Amniotic epithelial cell (primary cell): ENCODE data around the gene BCOR.

Experiments
- DNase-seq: peaks from one replicate; pipeline ENCODE4 v3.0.0-alpha.2; 2010; ENCODE audit warnings: low read depth

The BCOR gene

GRCh38 chrX:40112996-40113395 lies 15.2 kb upstream of the BCOR start:
- DNase-seq, result no peak

DNA sequence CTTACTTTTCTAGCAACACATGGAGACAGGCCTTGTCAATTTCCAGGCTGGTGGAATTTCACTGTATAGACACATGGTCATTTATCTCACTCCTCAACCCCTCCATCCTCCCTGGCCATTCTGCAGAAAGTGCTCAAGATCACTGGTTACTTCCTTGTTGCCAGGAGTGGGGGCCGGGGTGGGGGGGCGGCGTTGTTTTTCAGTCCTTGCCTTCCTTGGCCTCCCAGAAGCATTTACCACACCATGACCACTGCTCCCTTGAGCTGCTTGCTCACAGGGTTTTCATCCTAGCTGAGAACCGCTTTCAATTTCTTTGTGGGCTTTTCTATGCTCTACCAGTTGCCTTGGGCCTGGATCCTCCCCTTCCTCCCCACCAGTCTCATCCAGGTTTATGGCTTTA lies 14.1 kb upstream of the BCOR start:
- DNase-seq, result no peak

DNA sequence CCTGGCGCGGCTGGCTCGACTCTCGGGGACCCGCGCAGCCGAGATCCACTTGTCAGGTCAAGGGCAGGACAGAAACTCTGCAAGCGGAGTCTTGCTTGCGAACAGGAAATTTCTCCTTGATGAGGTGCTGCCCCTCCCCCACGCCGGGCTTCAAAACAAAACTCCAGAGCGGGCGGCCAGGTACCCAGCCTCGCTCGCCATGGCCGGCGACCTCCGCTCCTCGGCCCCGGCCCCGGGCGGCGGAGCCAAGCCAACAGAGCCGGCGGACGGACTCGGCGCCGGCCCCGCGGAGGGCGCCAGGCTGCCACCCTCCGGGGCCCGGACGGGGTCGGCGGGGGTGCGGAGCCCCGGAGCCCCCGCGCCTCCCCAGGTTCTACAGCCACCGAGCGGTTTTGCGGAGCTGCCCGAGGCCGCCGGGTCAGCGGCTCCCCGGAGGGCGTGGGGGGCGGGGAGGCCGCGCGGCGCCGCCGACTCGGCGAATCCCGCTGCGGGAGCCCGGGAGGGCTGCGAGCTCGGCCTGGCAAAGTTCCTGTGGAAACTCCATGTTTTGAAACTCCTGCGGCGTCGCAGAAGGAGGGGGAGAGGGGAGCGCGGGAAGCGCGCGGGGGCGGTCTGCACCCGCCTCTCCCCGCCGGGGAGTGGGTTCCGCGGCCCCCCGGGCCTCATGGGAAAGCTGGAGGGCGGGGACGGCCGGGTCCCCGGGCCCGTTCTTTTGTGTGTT lies 11.7 kb upstream of the BCOR start:
- DNase-seq, result peak; percentile 62

DNA sequence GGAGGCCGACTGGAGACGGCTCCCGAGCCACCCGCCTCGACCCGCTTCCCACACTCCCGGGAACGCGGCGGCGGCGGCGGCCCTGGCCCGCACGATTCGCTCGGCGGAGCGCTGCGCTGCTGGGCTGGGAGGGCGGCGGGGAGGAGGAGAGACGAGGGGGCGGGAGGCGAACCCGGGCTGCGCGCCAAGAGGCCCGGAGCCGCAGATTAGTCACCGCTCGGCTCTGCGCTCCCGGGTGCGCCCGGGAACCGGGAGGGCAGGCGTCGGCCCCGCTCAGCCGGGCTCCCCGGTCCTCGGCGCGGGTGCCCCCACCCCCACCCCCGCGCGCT lies 11.2 kb upstream of the BCOR start:
- DNase-seq, result peak; percentile 75

DNA sequence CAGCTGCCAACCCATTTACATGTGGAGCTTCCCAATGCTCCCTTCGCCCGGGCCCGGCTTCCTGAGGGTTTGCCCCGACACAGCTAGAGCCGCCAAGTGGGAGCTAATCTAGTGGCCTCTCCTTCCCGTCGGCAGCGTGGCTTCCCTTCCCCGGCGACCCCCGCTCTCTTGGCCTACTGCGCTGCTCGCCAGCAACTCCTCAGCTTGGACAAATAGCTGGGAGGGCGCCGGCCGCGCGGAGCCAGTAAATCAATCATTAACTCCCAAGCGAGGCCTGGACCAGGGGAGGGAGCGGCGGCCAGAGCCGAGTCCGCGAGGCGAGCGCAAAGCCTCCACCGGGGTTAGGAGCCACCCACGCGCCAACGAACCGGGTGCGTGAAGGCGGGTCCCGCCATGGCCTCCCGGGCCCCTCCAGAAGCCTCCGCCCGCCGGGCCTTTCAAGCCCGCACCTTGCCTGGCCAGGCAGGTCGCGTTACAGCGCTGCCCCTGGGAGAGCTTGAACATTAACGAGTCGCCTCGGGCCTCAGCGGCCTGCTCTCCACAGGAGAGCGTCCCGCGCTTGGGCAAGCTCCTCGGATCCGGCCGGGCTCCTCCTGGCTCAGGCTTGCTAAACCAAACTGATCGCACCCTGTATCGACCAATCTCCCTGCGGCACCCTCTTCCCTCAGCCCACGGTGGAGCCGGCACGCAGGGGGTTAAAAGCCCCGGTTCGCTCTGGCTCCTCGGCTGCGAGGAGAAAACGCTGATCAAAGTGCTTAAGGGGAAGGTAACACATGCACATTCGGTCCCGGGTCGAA lies 10.6 kb upstream of the BCOR start:
- no peak for DNase-seq

GRCh38 chrX:40107291-40108161 lies 9.8 kb upstream of the BCOR start:
- no peak for DNase-seq

- DNase-seq, result no peak
Measured at GRCh38 chrX:40106676-40107290, 9.0 kb upstream of the BCOR start.

DNA sequence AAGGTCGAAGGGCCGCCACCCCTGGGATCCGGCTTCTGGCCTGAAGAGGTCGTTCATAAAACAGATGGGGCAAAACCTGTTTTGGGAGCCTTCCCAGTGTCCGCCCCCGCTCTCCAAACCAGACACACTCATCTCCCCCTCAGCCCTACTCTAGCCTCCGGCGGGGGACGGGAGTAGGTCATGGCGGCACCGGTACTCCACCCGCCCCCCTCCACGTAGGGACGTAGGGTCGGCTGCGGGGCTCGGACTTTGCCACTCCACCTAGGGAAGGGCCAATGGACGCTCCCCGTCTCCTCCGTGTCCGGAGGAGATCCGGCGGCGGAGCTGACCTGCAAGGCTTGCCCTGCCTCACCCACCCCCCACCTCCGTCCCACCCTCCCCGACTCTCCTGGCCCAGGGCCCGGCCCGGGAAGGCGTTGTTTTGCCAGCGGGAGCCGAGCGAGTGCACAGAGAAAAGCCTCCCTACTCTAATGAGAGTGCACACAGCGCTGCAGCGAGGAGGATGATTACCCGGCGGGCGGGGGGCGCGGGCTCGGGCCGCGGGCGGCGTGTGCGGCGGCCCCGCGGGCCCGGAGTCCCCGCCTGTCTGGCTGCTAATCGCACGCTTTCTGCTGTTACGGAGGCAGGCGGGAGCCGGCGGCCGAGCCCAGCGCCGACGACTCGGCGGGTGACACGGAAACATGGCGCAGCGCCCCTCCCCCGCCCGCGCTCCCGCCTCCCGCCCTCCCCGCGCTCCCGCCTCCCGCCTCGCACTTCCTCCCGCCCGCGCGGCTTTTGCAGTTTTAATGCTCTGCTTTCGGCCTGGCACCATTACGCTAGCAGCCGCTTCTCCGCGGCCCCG lies 8.3 kb upstream of the BCOR start:
- DNase-seq, result no peak

GRCh38 chrX:40104985-40105834 lies 7.5 kb upstream of the BCOR start:
- DNase-seq, result no peak

GRCh38 chrX:40104630-40104984 lies 6.8 kb upstream of the BCOR start:
- DNase-seq, result peak; percentile 47

DNA sequence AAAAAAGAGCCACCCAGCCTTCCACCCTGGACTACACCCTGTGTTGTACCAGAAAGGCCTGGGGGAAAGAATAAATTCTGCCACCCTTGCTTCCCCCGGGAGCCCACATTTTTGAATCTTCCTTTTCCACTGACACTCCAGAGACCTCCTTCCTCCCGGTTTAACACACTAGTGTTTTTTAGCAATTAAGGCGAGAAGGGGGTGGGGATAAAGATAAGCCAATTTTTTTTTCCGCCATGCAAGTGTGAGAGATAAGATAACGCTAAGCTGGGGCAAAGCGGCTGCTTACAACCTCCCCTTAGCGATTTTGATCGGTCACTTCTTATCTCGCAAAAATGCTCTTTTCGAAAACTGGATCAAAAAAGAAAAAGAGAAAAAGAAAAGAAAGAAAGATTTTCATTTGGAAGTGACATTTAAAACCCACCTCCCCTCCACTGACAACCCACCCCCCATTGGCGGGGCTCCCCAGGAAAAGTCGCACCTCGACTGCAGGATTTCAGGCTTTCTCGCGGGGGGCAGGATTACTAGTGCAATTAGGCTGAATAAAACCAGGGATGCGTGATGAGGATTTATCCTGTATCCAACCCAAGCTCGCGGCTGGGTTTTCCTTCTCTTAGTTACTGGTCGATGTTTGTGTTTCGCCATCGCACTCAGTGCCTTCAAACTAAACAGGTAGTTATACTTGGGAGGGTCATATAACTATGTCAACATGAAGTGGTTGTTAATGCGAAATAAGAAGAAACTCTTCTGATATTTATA lies 6.0 kb upstream of the BCOR start:
- DNase-seq, result no peak

DNA sequence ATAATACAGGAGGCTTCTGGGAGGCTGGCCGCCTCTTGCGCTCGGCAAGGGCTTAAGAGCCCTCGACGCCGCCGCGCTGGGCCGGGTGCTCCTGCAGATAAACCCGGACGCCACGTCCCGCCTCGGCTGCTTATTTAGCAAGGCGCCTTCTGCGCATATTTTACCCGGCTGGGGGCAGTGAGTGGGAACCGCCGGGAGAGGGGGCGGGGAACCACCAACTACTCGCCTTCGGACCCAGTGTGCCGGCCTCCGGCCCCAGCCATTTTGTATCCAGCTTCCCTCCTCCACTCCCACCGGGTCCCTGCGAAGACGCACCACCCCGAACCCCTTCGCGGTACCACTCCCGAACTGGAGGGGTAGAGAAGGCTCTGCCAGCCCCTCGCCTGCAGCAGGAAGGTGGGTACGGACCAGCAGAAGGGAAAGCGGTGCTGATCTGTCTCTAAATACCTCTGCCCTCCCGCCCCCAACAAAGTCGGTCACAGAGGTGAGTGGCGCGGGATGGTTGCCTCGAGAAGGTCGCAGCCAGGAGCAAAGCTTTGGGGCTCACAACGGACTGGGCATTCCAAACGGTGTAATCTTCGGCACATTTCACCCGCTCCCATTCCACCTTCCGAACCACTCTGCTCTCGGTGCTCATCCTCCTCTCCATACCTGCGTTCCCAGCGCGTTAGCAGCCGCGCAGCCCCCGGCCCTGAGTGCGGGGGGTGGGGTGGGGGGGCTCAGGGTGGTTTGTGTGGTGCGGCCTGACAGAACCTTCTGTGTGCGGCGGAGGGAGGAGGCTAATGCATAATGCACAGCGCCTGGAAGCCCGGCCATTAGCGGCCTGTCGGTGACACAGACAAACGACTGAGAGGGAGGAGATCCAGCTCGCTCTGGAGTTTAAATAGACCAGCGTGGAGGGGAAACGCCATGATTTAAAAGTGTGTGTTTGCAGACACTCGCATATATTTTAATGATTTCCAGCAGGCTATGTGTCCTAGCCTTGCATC lies 4.9 kb upstream of the BCOR start:
- no peak for DNase-seq

- DNase-seq, result no peak
Measured at GRCh38 chrX:40101430-40101802, 3.7 kb upstream of the BCOR start.

DNA sequence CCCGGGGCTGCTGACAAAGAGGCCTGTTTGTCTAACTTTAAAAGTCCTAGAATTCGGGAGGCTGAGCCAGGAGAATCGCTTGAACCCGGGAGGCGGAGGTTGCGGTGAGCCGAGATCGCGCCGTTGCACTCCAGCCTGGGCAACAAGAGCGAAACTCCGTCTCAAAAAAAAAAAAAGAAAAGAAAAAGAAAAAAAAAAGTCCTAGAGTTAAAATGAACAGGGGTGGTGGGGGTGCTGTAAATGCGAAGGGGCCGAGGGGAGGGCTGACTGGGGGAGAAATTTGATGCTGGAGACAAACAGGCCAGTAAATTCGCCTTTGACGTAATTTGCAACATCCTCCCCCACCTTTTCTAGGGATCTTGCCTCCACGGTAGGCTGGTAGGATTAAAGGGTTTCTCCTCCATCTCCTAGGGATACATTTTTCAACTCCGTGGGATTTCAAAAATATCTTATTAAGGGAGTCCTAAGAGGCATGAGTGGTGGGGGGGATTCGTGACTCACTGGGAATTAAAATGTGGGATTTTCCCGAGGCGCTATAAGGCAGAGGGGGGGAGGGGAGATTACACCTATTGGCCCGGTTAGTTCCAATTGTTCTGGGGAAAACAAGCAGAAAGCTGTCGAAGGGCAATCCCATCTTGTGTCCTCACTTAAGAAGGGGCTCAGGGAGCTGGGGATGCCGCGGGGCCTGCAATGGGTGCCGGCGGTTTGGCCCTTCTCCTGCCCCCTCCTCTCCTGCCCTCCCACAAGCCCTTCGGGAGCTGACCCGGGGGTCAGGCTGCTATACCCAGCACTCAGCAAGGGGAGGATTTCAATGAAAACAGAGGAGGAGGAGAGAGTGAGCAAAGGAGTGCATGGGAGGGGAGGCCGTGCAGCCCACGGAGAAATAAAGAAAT lies 3.0 kb upstream of the BCOR start:
- DNase-seq, result peak; percentile 80

GRCh38 chrX:40100141-40100536 lies 2.4 kb upstream of the BCOR start:
- DNase-seq, result peak; percentile 63

DNA sequence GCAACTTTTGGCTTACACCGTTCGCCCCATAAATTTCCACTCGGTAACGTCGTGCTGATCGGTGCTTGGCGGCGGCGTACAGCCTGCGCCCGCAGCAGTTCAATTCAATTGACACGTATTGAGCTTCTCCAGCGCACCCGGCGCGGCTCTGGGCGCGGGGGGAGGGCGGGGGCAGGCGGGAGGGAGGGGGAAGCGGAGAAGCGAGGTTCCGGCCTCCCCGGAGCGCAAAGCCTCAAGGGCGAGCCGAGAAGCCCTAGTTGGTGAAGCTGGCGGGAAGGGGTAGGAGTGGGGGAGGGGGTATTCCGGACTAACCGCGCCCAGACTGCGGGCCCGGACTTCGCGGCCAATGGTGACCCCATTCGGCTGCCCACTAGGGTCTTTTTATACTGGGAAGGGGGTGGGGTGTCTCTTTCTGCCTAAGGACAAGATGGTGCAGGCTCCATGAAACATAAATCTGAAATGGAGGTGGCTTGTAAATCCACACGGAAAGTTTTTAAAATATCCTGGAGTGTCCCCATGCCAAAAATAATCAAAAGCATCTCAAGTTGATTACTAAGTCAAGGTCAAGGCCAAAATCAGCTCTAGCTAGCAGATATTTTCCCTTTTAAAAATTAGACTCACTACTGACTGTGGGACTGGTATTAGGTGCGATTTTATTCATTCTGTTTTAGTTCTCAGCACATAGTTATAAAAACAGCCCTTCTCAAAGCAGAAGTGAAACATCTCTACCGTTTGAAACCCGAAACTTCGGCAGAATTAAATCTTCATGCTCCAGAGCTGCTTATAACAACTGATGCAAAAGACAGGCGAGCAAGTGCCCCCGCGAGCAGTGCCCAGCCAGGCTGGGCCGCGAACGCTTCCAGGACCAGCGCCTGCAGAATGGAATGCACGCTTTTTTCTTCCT lies 1.5 kb upstream of the BCOR start:
- no peak for DNase-seq
